K562 (cell line): ENCODE results near the gene C22orf39. TPM values are rescaled to one million over a fixed set of nuclear protein-coding genes. Genes with fewer than 3 reads are reported as not detected.

Experiments used
- ATF1 ChIP-seq, 2 experiments: fragments of 450-650 bp in 1 of 2; IDR thresholded peaks; 2 replicates each; pipeline ENCODE4 v1.6.1; 2016; ENCODE audit warnings: missing compliant biosample characterization in 1 of 2, missing genetic modification characterization in 1 of 2
- BRD9 ChIP-seq: fragments of 450-650 bp; IDR thresholded peaks from 2 replicates; pipeline ENCODE4 v1.6.1; 2018; ENCODE audit warnings: low read depth; ENCODE audit not compliant: partially characterized antibody
- DMBX1 ChIP-seq: fragments of 250-450 bp; sonication (Bioruptor Pico); IDR thresholded peaks from 2 replicates; pipeline ENCODE4 v1.8.0; 2022; ENCODE audit warnings: inconsistent platforms, mild to moderate bottlenecking, moderate library complexity, borderline replicate concordance
- ELK1 ChIP-seq: sonication (generic); formaldehyde crosslinking; IDR thresholded peaks from 2 replicates; pipeline ENCODE4 v1.8.1; 2022; ENCODE audit warnings: missing genetic modification reagents
- FOXP1 ChIP-seq: sonication (generic); formaldehyde crosslinking; IDR thresholded peaks from 2 replicates; pipeline ENCODE4 v1.8.0; 2022; ENCODE audit warnings: mild to moderate bottlenecking, missing genetic modification reagents
- HNRNPL ChIP-seq: fragments of 200-400 bp; formaldehyde crosslinking; IDR thresholded peaks from 2 replicates; pipeline ENCODE4 v1.6.1; 2017; ENCODE audit warnings: low read depth, mild to moderate bottlenecking, low read length
- KDM2B ChIP-seq: fragments of 250-450 bp; sonication (Bioruptor Pico); IDR thresholded peaks from 2 replicates; pipeline ENCODE4 v1.8.0; 2021; ENCODE audit warnings: mild to moderate bottlenecking, moderate library complexity
- KLF1 ChIP-seq: fragments of 450-650 bp; IDR thresholded peaks from 2 replicates; pipeline ENCODE4 v1.6.1; 2016; ENCODE audit warnings: missing genetic modification characterization, missing compliant biosample characterization
- KLF6 ChIP-seq: fragments of 250-450 bp; sonication (Bioruptor Pico); IDR thresholded peaks from 2 replicates; pipeline ENCODE4 v1.4.0; 2020; ENCODE audit warnings: mild to moderate bottlenecking, moderate library complexity, borderline replicate concordance
- LARP7 ChIP-seq: fragments of 450-650 bp; IDR thresholded peaks from 2 replicates; pipeline ENCODE4 v1.6.1; 2016
- MTA1 ChIP-seq: fragments of 450-650 bp; IDR thresholded peaks from 2 replicates; pipeline ENCODE4 v1.6.1; 2017; ENCODE audit warnings: borderline replicate concordance
- MYNN ChIP-seq, 2 experiments: sonication (generic); formaldehyde crosslinking in 1 of 2; IDR thresholded peaks; 2 replicates each; pipeline versions ENCODE4 v1.5.0 to v1.6.1; 2016 to 2020; ENCODE audit warnings: antibody characterized with exemption in 1 of 2, missing genetic modification reagents in 1 of 2
- NONO ChIP-seq, 2 experiments: fragments of 200-400 bp in 1 of 2; fragments of 450-650 bp in 1 of 2; formaldehyde crosslinking in 1 of 2; IDR thresholded peaks; 2 replicates each; pipeline ENCODE4 v1.6.1; 2017; ENCODE audit warnings: low read depth in 2 of 2, mild to moderate bottlenecking in 2 of 2, moderate library complexity in 2 of 2, low read length in 1 of 2
- NR2F6 ChIP-seq: fragments of 450-650 bp; formaldehyde crosslinking; IDR thresholded peaks from 2 replicates; pipeline ENCODE4 v1.4.0; 2020; ENCODE audit warnings: mild to moderate bottlenecking
- POLR2G ChIP-seq: fragments of 200-400 bp; formaldehyde crosslinking; IDR thresholded peaks from 2 replicates; pipeline ENCODE4 v1.6.1; 2017; ENCODE audit warnings: low read depth, mild to moderate bottlenecking, antibody characterized with exemption, low read length, moderate library complexity
- RBFOX2 ChIP-seq: fragments of 200-400 bp; formaldehyde crosslinking; IDR thresholded peaks from 2 replicates; pipeline ENCODE4 v1.6.1; 2017; ENCODE audit warnings: low read depth, mild to moderate bottlenecking, low read length, moderate library complexity
- RBM15 ChIP-seq: fragments of 200-400 bp; formaldehyde crosslinking; IDR thresholded peaks from 2 replicates; pipeline ENCODE4 v1.6.1; 2018; ENCODE audit warnings: mild to moderate bottlenecking, low read length, moderate library complexity; ENCODE audit not compliant: insufficient read depth
- RBM34 ChIP-seq: fragments of 200-400 bp; formaldehyde crosslinking; IDR thresholded peaks from 2 replicates; pipeline ENCODE4 v1.6.1; 2018; ENCODE audit warnings: low read length, borderline replicate concordance; ENCODE audit not compliant: insufficient read depth
- STAT5B ChIP-seq: fragments of 250-450 bp; sonication (Bioruptor Pico); IDR thresholded peaks from 2 replicates; pipeline ENCODE4 v1.8.0; 2021; ENCODE audit warnings: mild to moderate bottlenecking, inconsistent platforms
- TAL1 ChIP-seq: fragments of 450-650 bp; IDR thresholded peaks from 2 replicates; pipeline ENCODE4 v1.6.1; 2016; ENCODE audit warnings: mild to moderate bottlenecking
- ZBTB17 ChIP-seq: fragments of 450-650 bp; formaldehyde crosslinking; IDR thresholded peaks from 2 replicates; pipeline ENCODE4 v1.4.0; 2020; ENCODE audit warnings: mild to moderate bottlenecking
- ZC3H11A ChIP-seq: IDR thresholded peaks from 2 replicates; pipeline ENCODE4 v1.6.1; 2012; ENCODE audit warnings: low read depth, low read length, improper control_type of control experiment
- ZFX ChIP-seq: sonication (generic); formaldehyde crosslinking; IDR thresholded peaks from 2 replicates; pipeline ENCODE4 v1.8.0; 2022; ENCODE audit warnings: mild to moderate bottlenecking, missing genetic modification reagents, moderate library complexity
- polyA plus RNA-seq, 8 experiments: library from polyadenylated mRNA; depleted of rRNA in 4 of 8; stranded (reverse) in 5 of 8; unstranded in 3 of 8; fragments of >200 nt; fragmentation: Nextera tagmentation in 2 of 8; fragmentation: Illumina TruSeq in 1 of 8; extraction: Ambion mirVana in 2 of 8; extraction: Trizol in 1 of 8; gene quantifications; 2 replicates each; pipeline versions ENCODE4 v1.2.1 to v1.2.3, GENCODE V29; 2011 to 2014; ENCODE audit warnings: inconsistent platforms in 1 of 8, missing spikeins in 1 of 8
- total RNA-seq, 7 experiments: library from RNA; depleted of rRNA in 6 of 7; stranded (reverse); fragments of >200 nt in 6 of 7; fragmentation: Illumina TruSeq in 2 of 7; extraction: Trizol in 2 of 7; gene quantifications; 2 replicates each; pipeline versions ENCODE4 v1.2.1 to v1.2.3, GENCODE V29; 2011 to 2021; ENCODE audit warnings: low replicate concordance in 1 of 7
- TF ChIP-seq, protein P1 (sequence below): fragments of 250-450 bp; sonication (Bioruptor Pico); IDR thresholded peaks from 2 replicates; pipeline ENCODE4 v1.8.0; 2022; ENCODE audit warnings: moderate library complexity, mild to moderate bottlenecking, inconsistent platforms

Gene C22orf39
- total and polyA plus RNA-seq, 9 of the 15 experiments (the other 6 are each of a cell fraction or from before 2014, with no cell fraction given): 20.4 to 139 (median 66.8) TPM

DNA sequence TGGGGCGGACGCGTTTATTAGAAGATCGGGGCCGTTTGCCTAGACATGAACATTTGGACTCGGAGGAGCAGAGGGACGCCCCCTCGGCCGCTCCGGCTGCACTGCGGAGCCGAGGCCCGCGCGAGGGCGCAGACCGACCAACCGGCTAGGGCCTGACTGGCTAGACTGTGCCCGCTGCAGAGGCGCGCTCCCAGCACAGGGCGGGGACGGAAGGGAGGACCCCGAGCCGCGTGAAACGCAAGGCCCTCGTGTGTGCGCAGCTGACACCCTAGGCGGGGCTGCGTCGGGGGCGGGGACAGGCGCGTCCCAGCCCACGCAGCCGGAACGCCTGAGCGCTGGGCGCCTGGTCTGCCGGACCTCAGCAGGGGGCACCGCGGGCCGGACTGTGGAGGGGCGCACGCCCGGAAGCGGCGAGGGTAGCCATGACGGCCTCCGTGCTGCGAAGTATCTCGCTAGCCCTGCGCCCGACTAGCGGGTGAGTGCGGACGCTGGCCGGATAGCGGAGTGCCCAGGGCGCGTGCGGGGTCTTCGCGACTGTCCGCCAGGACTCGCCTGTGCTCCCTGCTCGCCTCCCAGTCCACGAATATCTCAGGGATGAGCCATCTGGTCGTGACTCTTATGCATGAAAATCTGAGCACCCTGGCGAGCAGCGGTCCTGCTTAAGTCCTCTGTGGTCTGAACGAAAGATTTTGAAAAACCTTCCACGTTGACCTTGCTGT is 15.2 kb downstream of the C22orf39 start, which contains the start of gene MRPL40 (continued):
- TF ChIP-seq NONO (IDR thresholded peaks at IDR 0.05; ENCODE audit: low read depth in 2 of 2, low read length in 1 of 2) (peak in 1 of 2 experiments; percentile 96; a peak in 2 of 4 replicates), FOXP1 (CRISPR knock-in tag) (no peak), RBM34 (peak; percentile 100), KDM2B (CRISPR knock-in tag) (peak; percentile 98), ZFX (CRISPR knock-in tag) (no peak), POLR2G (peak; percentile 98), TAL1 (no peak), KLF6 (peak; percentile 96), MTA1 (no peak), KLF1 (tag) (peak; percentile 100), BRD9 (no peak), HNRNPL (peak; percentile 100), DMBX1 (CRISPR knock-in tag) (peak; percentile 92), ATF1 (CRISPR knock-in tag; IDR thresholded peaks at IDR 0.05) (no peak), ATF1 (tag; IDR thresholded peaks at IDR 0.05) (peak; percentile 99), ZC3H11A (peak; percentile 100), ZBTB17 (peak; percentile 93; the same call in 1 of the 2 replicates), ELK1 (CRISPR knock-in tag) (no peak), MYNN (IDR thresholded peaks at IDR 0.05) (no peak), MYNN (CRISPR knock-in tag; IDR thresholded peaks at IDR 0.05) (no peak), STAT5B (CRISPR knock-in tag) (no peak), RBFOX2 (peak; percentile 99), NR2F6 (peak; percentile 95; the same call in 1 of the 2 replicates), RBM15 (0 out of 2 replicates have a peak, but pooled peaks have one; percentile 86), LARP7 (no peak)
- TF ChIP-seq, protein P1, sequence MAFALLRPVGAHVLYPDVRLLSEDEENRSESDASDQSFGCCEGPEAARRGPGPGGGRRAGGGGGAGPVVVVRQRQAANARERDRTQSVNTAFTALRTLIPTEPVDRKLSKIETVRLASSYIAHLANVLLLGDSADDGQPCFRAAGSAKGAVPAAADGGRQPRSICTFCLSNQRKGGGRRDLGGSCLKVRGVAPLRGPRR (CRISPR knock-in tag): no peak; the same call in 1 of the 2 replicates
